Glutamatergic neuron (in vitro differentiated cells): ENCODE data around the gene CTSA. TPM values are rescaled to one million over a fixed set of nuclear protein-coding genes. Genes with fewer than 3 reads are reported as not detected.

Experiments used
- DNase-seq: peaks from one replicate; pipeline ENCODE4 v3.0.0; 2022
- H3K27ac Mint-ChIP-seq: one replicate; pipeline ENCODE4 v1.8.0; 2020; ENCODE audit warnings: mild to moderate bottlenecking, mixed read lengths, inconsistent platforms; ENCODE audit not compliant: unreplicated experiment
- H3K27me3 Mint-ChIP-seq: one replicate; pipeline ENCODE4 v1.8.0; 2020; ENCODE audit warnings: mild to moderate bottlenecking, moderate library complexity, mixed read lengths, inconsistent platforms; ENCODE audit not compliant: unreplicated experiment
- H3K36me3 Mint-ChIP-seq: one replicate; pipeline ENCODE4 v1.8.0; 2020; ENCODE audit warnings: mild to moderate bottlenecking, mixed read lengths, inconsistent platforms; ENCODE audit not compliant: unreplicated experiment
- H3K4me1 Mint-ChIP-seq: one replicate; pipeline ENCODE4 v1.8.0; 2020; ENCODE audit warnings: mild to moderate bottlenecking, low read depth, mixed read lengths, inconsistent platforms; ENCODE audit not compliant: unreplicated experiment
- H3K4me3 Mint-ChIP-seq: one replicate; pipeline ENCODE4 v1.8.0; 2020; ENCODE audit warnings: mild to moderate bottlenecking, mixed read lengths, inconsistent platforms; ENCODE audit not compliant: unreplicated experiment
- H3K9me3 Mint-ChIP-seq: one replicate; pipeline ENCODE4 v1.8.0; 2020; ENCODE audit warnings: mild to moderate bottlenecking, moderate library complexity, mixed read lengths, inconsistent platforms; ENCODE audit not compliant: unreplicated experiment
- CTCF ChIP-seq: fragments of 200-600 bp; sonication (generic); IDR thresholded peaks from one replicate; pipeline ENCODE4 v1.5.0; 2021; ENCODE audit not compliant: partially characterized antibody, unreplicated experiment
- total RNA-seq: library from RNA; stranded (reverse); fragmentation: NEBNext Ultra II Directional; extraction: Animal tissue kit (Norgen Biotek cat#: 25700); gene quantifications from one replicate; pipeline ENCODE4 v1.2.1, GENCODE V29; 2021; ENCODE audit not compliant: unreplicated experiment

CTSA gene
- total RNA-seq, 1 donor from 2014 or later: 63.7 TPM

- Mint-ChIP-seq H3K27ac (no peak overlapping the region), H3K4me3 (no peak overlapping the region), H3K36me3 (no peaks in the 10 kb centered on the region), H3K27me3 (peaks cover 3% of the 10 kb centered on the region), H3K4me1 (peaks cover 4% of the 10 kb centered on the region), H3K9me3 (peaks cover 5% of the 10 kb centered on the region)
- no peak for TF ChIP-seq CTCF
- no peak for DNase-seq
Measured at GRCh38 chr20:45886590-45887345, 4.4 kb upstream of the CTSA start.

- H3K27ac Mint-ChIP-seq: no peak within 1 kb of the TSS
- H3K27me3 Mint-ChIP-seq: peaks cover 6% of the 10 kb centered on the region
- H3K9me3 Mint-ChIP-seq: peaks cover 9% of the 10 kb centered on the region
- no peaks in the 10 kb centered on the region for H3K36me3 Mint-ChIP-seq
- H3K4me3 Mint-ChIP-seq: no peak within 1 kb of the TSS
- TF ChIP-seq CTCF: no peak
- peaks cover 1% of the 10 kb centered on the region for H3K4me1 Mint-ChIP-seq
- no peak for DNase-seq
Measured at GRCh38 chr20:45887346-45887715, 3.8 kb upstream of the CTSA start, which contains the start of gene SPATA25. SPATA25 (minus strand) TSS chr20:45887622; CDS start chr20:45887590, 32 bp downstream.

DNA sequence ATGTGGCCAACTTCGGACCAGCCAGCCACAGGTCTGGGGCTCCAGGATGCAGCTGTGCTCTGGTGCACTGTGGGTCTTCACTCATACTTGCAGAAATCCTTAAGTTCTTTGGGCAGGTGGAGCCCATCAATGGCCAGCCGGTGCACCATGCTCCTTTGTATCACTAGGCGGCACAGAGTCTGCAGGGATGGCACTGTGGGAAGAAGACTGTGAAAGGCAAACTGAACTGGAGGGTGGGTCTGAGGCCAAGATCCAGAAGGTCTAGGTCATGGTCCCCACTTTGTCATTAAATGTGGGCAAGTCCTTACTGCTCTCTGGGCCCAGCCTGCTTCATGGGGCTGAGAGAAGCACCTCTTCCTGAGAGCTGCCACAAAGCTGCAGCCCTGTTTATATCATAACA, 2.5 kb upstream of the CTSA start:
- H3K9me3 Mint-ChIP-seq: peaks cover 11% of the 10 kb centered on the region
- H3K27me3 Mint-ChIP-seq: peaks cover 9% of the 10 kb centered on the region
- no peak for DNase-seq

GRCh38 chr20:45890077-45890984, 804 bp upstream of the CTSA start:
- Mint-ChIP-seq H3K27ac (peak overlapping the region; percentile 92), H3K4me1 (peaks cover 3% of the 10 kb centered on the region), H3K4me3 (peak overlapping the region; percentile 89), H3K27me3 (peaks cover 9% of the 10 kb centered on the region), H3K36me3 (no peaks in the 10 kb centered on the region), H3K9me3 (peaks cover 11% of the 10 kb centered on the region)
- DNase-seq: peak; percentile 92
- TF ChIP-seq CTCF: peak; percentile 71

More for the DNA sequence above, 2.5 kb upstream of the CTSA start:
- no peak for TF ChIP-seq CTCF
- H3K4me1 Mint-ChIP-seq: peaks cover 3% of the 10 kb centered on the region
- H3K4me3 Mint-ChIP-seq: no peak overlapping the region
- no peak overlapping the region for H3K27ac Mint-ChIP-seq
- H3K36me3 Mint-ChIP-seq: no peaks in the 10 kb centered on the region
